HEK293T (cell line): ENCODE data around the gene C6orf141.

Source experiments
- FOXA1 ChIP-seq: fragments of 450-650 bp; IDR thresholded peaks from 2 replicates; pipeline ENCODE4 v1.6.1; 2016; ENCODE audit warnings: mild to moderate bottlenecking
- HDGF ChIP-seq: fragments of 450-650 bp; IDR thresholded peaks from 2 replicates; pipeline ENCODE4 v1.6.1; 2017; ENCODE audit warnings: antibody characterized with exemption, borderline replicate concordance

DNA sequence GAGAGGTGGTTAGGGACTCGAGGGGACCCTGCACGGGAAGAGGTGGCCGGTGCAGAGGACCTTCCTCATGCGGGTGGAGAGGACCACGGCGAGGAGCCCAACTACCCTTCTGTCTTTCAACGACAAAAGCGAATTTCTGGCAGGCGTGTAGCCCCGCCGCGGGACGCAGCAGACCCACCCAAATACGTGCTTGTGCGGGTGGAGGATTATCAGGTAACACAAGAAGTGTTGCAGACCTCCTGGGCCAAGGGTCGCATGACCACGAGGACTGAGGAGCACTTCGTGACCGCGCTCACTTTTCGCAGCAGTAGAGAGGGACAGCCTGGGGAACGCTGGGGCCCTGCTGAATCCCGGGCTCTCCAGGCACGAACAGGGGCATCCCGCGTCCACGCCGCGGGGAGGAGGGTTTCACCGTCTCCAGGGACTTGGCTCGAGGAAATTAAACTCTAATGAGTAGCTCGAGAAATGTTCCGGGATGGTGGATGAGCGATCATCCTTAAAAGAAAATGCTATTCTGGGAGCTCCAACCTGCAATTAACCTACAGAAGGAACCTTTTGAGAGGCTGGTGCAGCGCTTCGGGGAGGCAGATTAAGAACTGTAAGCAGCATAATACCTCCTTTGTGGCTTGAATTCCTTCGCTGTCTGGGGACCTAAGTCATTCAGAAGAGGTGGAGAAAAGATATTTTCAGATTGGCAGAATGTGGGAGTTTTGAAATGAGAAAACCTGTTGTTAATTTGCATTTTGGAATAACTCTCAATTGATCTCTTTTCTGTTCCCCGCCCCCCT is 804 bp downstream of the C6orf141 start:
- no peak for TF ChIP-seq FOXA1
- no peak for TF ChIP-seq HDGF
